GM12878 (cell line): ENCODE data around the gene RAPGEF1. TPM values are rescaled to one million over a fixed set of nuclear protein-coding genes. Genes with fewer than 3 reads are reported as not detected.

Experiments used
- ATAC-seq: fragments of 200-7000 bp; cut with Tn5 transposase; 3 replicates; pipeline ENCODE4 v1.9.1; 2020; ENCODE audit warnings: mild to moderate bottlenecking, moderate library complexity
- BruUV-seq: library from RNA; stranded (reverse); fragments of 400-500 nt; replicated peaks from 2 replicates; lab custom pipeline; 2021; lab: Mats Ljungman, UMichigan
- CTCF ChIA-PET: fragments of 300-600 bp; sonication (Branson Sonifier 250); formaldehyde crosslinking; extraction: SDS; loops from one replicate; lab custom pipeline; 2021; ENCODE audit warnings: inconsistent platforms; lab: Yijun Ruan, JAX
- POLR2A ChIA-PET: fragments of 350-600 bp; formaldehyde crosslinking; extraction: SDS; loops from one replicate; lab custom pipeline; 2021; ENCODE audit warnings: inconsistent platforms; lab: Charles Lee
- RAD21 ChIA-PET: fragments of 300-600 bp; sonication (Branson Sonifier 250); formaldehyde crosslinking; loops from one replicate; lab custom pipeline; 2023; ENCODE audit warnings: antibody characterized with exemption; ENCODE audit not compliant: unreplicated experiment; lab: Charles Lee
- SMC1A ChIA-PET: fragments of 300-600 bp; sonication (Branson Sonifier 250); formaldehyde crosslinking; loops from one replicate; lab custom pipeline; 2023; ENCODE audit not compliant: unreplicated experiment, uncharacterized antibody; lab: Charles Lee
- DNase-seq: peaks from one replicate; pipeline ENCODE4 v3.0.0-alpha.2; 2011; ENCODE audit warnings: low read depth, low spot score
- FAIRE-seq: peaks from 3 replicates; lab custom pipeline; 2011; peaks lifted over from hg19 to GRCh38; lab: Jason Lieb, UNC
- H2AFZ ChIP-seq: 2 replicates; pipeline ENCODE4 v1.6.0; 2011; ENCODE audit warnings: low read depth, low read length, control low read depth; ENCODE audit not compliant: control insufficient read depth
- H3K27ac ChIP-seq: 2 replicates; pipeline ENCODE4 v1.5.1; 2011; ENCODE audit warnings: control low read depth; ENCODE audit not compliant: control insufficient read depth, insufficient read depth
- H3K27me3 ChIP-seq, 2 experiments: replicated peaks in 1 of 2; 2 replicates each; pipeline versions ENCODE4 v1.6.0 to v1.6.1; 2011; ENCODE audit warnings: low read length in 1 of 2; ENCODE audit not compliant: control insufficient read depth in 2 of 2, insufficient read depth in 2 of 2
- H3K36me3 ChIP-seq, 2 experiments: 2 replicates each; pipeline ENCODE4 v1.5.1; 2011; ENCODE audit warnings: low read length in 1 of 2; ENCODE audit not compliant: control insufficient read depth in 2 of 2, insufficient read depth in 2 of 2
- H3K4me1 ChIP-seq: 2 replicates; pipeline ENCODE4 v1.6.1; 2011; ENCODE audit warnings: mild to moderate bottlenecking, low read length, moderate library complexity, mixed read lengths; ENCODE audit not compliant: control insufficient read depth, insufficient read depth
- H3K4me2 ChIP-seq: 2 replicates; pipeline ENCODE4 v1.6.0; 2011; ENCODE audit warnings: control low read depth; ENCODE audit not compliant: control insufficient read depth, insufficient read depth
- H3K4me3 ChIP-seq: fragments of 200-600 bp; sonication (generic); 2 replicates; pipeline ENCODE4 v1.5.1; 2016
- H3K79me2 ChIP-seq: 2 replicates; pipeline ENCODE4 v1.6.0; 2011; ENCODE audit warnings: low read length; ENCODE audit not compliant: control insufficient read depth, insufficient read depth
- H3K9ac ChIP-seq: 2 replicates; pipeline ENCODE4 v1.8.0; 2011; ENCODE audit warnings: low read length, control low read depth, mixed read lengths; ENCODE audit not compliant: control insufficient read depth, insufficient read depth
- H3K9me3 ChIP-seq: replicated peaks from 3 replicates; pipeline ENCODE4 v1.5.1; 2011; ENCODE audit warnings: mild to moderate bottlenecking, low read length; ENCODE audit not compliant: control insufficient read depth, insufficient read depth
- H4K20me1 ChIP-seq: 2 replicates; pipeline ENCODE4 v1.6.0; 2011; ENCODE audit not compliant: control insufficient read depth, insufficient read depth
- CREM ChIP-seq: IDR thresholded peaks from 2 replicates; pipeline ENCODE4 v1.6.1; 2014; ENCODE audit warnings: antibody characterized with exemption, low read depth
- IKZF2 ChIP-seq, 2 experiments: fragments of 450-650 bp; IDR thresholded peaks; 2 replicates each; pipeline ENCODE4 v1.6.1; 2017; ENCODE audit warnings: mild to moderate bottlenecking in 2 of 2, moderate library complexity in 2 of 2
- KLF5 ChIP-seq: fragments of 450-650 bp; IDR thresholded peaks from 2 replicates; pipeline ENCODE4 v1.6.1; 2014; ENCODE audit warnings: mild to moderate bottlenecking; ENCODE audit not compliant: partially characterized antibody
- LARP7 ChIP-seq: fragments of 450-650 bp; IDR thresholded peaks from 2 replicates; pipeline ENCODE4 v1.6.1; 2017; ENCODE audit warnings: mild to moderate bottlenecking
- NFIC ChIP-seq: IDR thresholded peaks from 2 replicates; pipeline ENCODE4 v1.6.1; 2012; ENCODE audit warnings: low read depth, mild to moderate bottlenecking, inconsistent platforms, low read length, moderate library complexity
- NR2C1 ChIP-seq: fragments of 450-650 bp; IDR thresholded peaks from 2 replicates; pipeline ENCODE4 v1.6.1; 2017; ENCODE audit warnings: antibody characterized with exemption, mild to moderate bottlenecking, moderate library complexity
- NR2C2 ChIP-seq: IDR thresholded peaks from 2 replicates; pipeline ENCODE4 v1.6.1; 2011; ENCODE audit warnings: borderline replicate concordance, low read depth; ENCODE audit not compliant: control insufficient read depth, insufficient read length
- PAX5 ChIP-seq: IDR thresholded peaks from 2 replicates; pipeline ENCODE4 v1.6.1; 2011; ENCODE audit warnings: low read depth, low read length, borderline replicate concordance
- SIX5 ChIP-seq: IDR thresholded peaks from 2 replicates; pipeline ENCODE4 v1.6.1; 2011; ENCODE audit warnings: mild to moderate bottlenecking, low read depth, low read length, moderate library complexity; ENCODE audit not compliant: severe bottlenecking
- WGBS: methylation state at CpG from one replicate; pipeline ENCODE4 v1.1.6; 2016; ENCODE audit warnings: low lambda C conversion rate; ENCODE audit not compliant: insufficient replicate concordance, insufficient coverage; ENCODE audit errors: missing lambda C conversion rate; 5-methylcytosine and 5-hydroxymethylcytosine counted together
- in situ Hi-C: fragments of 300-500 bp; cut with MboI; formaldehyde crosslinking; loops from 9 replicates; pipeline ENCODE4 v1.14.3; 2018; ENCODE audit warnings: mixed read lengths
- intact Hi-C: fragments of 100-400 bp; cut with micrococcal nuclease; formaldehyde crosslinking; loops from one replicate; pipeline ENCODE4 v1.14.2; 2022; ENCODE audit not compliant: unreplicated experiment
- polyA plus RNA-seq, 11 experiments: library from polyadenylated mRNA; depleted of rRNA in 4 of 11; unstranded in 6 of 11; stranded (reverse) in 5 of 11; fragments of >200 nt; fragmentation: Nextera tagmentation in 4 of 11; fragmentation: Illumina TruSeq in 1 of 11; extraction: Ambion mirVana in 4 of 11; extraction: Trizol in 1 of 11; gene quantifications; 1 replicate in 1 of 11; 2 replicates in 10 of 11; pipeline versions ENCODE4 v1.2.1 to v1.2.3, GENCODE V29; 2011 to 2016; ENCODE audit warnings: inconsistent platforms in 2 of 11, missing spikeins in 2 of 11, low read depth in 1 of 11
- total RNA-seq, 4 experiments: library from RNA; depleted of rRNA in 3 of 4; stranded (reverse); fragments of >200 nt in 3 of 4; fragmentation: Illumina TruSeq in 1 of 4; extraction: Trizol in 1 of 4; gene quantifications; 2 replicates each; pipeline versions ENCODE4 v1.2.1 to v1.2.3, GENCODE V29; 2013 to 2021
- TF ChIP-seq, protein P1 (sequence below): IDR thresholded peaks from 2 replicates; pipeline ENCODE4 v1.6.1; 2011; ENCODE audit warnings: mild to moderate bottlenecking, low read depth, low read length, moderate library complexity; ENCODE audit not compliant: insufficient replicate concordance
- TF ChIP-seq, protein P2 (sequence below): IDR thresholded peaks from 2 replicates; pipeline ENCODE4 v1.6.1; 2012; ENCODE audit warnings: improper control_type of control experiment, low read depth, low read length; ENCODE audit not compliant: insufficient replicate concordance

Gene RAPGEF1
- total and polyA plus RNA-seq, 10 of the 15 experiments (the other 5 are each of a cell fraction or from before 2014, with no cell fraction given) = 0.42 to 113 (median 45.9) TPM

DNA sequence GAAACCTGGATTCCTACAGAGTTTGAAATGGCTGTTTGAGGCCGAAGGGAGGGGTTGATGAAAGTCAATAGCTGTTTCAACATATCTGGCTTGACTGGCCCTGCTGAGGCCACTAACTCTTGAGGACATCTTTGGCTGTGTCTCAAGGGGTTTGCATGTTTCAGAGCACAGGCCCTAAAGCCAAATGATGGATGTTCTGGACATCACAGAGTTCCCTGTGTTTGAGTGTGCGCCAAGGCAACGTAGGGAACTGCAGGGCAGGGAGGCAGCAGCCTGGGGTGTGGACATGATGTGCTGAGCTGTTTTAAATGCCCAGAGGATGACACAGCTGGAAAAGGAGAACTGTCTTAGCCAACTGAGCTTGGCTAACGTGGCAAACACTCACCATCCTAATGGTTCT is 89.6 kb downstream of the RAPGEF1 start:
- Histone ChIP-seq H3K36me3 (peaks cover 10 to 33% of the 10 kb centered on the region in 2 experiments), H2AFZ (no peak overlapping the region), H3K79me2 (peaks cover 55% of the 10 kb centered on the region), H3K27ac (no peak overlapping the region), H3K9me3 (no peaks in the 10 kb centered on the region), H3K4me1 (peaks cover 23% of the 10 kb centered on the region), H3K27me3 (no peaks in the 10 kb centered on the region), H3K9ac (no peak overlapping the region), H3K4me3 (no peak overlapping the region), H3K4me2 (no peak overlapping the region), H4K20me1 (peaks cover 6% of the 10 kb centered on the region; the same call in 1 of the 2 replicates)
- ChIA-PET SMC1A (interaction anchor here (1.0 to 1.1 kb wide), 2 partner anchors 8 to 14 kb away, joined by 3 to 5 read pairs; no protein-coding TSS in a partner anchor), POLR2A (interaction anchor here (0.6 kb wide), 1 partner anchor 704 kb away, joined by 5 read pairs; the partner anchor contains the start of gene SETX), CTCF (interaction anchor here (1.1 kb wide), 2 partner anchors 59 to 81 kb away, joined by 3 read pairs; no protein-coding TSS in a partner anchor), RAD21 (interaction anchor here (1.3 kb wide), 1 partner anchor 10 kb away, joined by 3 read pairs; no protein-coding TSS in a partner anchor)
- no TSS peak for BruUV-seq
- ATAC-seq (no peak), DNase-seq (no peak), FAIRE-seq (no peak)
- in situ Hi-C loops = no loop called here
- TF ChIP-seq PAX5 = no peak
- TF ChIP-seq IKZF2 (IDR thresholded peaks at IDR 0.05) = no peak
- TF ChIP-seq NFIC = no peak
- TF ChIP-seq, protein P1, sequence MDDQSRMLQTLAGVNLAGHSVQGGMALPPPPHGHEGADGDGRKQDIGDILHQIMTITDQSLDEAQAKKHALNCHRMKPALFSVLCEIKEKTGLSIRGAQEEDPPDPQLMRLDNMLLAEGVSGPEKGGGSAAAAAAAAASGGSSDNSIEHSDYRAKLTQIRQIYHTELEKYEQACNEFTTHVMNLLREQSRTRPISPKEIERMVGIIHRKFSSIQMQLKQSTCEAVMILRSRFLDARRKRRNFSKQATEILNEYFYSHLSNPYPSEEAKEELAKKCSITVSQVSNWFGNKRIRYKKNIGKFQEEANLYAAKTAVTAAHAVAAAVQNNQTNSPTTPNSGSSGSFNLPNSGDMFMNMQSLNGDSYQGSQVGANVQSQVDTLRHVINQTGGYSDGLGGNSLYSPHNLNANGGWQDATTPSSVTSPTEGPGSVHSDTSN = no peak
- TF ChIP-seq CREM = no peak
- TF ChIP-seq NR2C2 = no peak
- TF ChIP-seq KLF5 = no peak
- no peak for TF ChIP-seq LARP7
- TF ChIP-seq NR2C1 = no peak
- no peak for TF ChIP-seq SIX5
- TF ChIP-seq, protein P2, sequence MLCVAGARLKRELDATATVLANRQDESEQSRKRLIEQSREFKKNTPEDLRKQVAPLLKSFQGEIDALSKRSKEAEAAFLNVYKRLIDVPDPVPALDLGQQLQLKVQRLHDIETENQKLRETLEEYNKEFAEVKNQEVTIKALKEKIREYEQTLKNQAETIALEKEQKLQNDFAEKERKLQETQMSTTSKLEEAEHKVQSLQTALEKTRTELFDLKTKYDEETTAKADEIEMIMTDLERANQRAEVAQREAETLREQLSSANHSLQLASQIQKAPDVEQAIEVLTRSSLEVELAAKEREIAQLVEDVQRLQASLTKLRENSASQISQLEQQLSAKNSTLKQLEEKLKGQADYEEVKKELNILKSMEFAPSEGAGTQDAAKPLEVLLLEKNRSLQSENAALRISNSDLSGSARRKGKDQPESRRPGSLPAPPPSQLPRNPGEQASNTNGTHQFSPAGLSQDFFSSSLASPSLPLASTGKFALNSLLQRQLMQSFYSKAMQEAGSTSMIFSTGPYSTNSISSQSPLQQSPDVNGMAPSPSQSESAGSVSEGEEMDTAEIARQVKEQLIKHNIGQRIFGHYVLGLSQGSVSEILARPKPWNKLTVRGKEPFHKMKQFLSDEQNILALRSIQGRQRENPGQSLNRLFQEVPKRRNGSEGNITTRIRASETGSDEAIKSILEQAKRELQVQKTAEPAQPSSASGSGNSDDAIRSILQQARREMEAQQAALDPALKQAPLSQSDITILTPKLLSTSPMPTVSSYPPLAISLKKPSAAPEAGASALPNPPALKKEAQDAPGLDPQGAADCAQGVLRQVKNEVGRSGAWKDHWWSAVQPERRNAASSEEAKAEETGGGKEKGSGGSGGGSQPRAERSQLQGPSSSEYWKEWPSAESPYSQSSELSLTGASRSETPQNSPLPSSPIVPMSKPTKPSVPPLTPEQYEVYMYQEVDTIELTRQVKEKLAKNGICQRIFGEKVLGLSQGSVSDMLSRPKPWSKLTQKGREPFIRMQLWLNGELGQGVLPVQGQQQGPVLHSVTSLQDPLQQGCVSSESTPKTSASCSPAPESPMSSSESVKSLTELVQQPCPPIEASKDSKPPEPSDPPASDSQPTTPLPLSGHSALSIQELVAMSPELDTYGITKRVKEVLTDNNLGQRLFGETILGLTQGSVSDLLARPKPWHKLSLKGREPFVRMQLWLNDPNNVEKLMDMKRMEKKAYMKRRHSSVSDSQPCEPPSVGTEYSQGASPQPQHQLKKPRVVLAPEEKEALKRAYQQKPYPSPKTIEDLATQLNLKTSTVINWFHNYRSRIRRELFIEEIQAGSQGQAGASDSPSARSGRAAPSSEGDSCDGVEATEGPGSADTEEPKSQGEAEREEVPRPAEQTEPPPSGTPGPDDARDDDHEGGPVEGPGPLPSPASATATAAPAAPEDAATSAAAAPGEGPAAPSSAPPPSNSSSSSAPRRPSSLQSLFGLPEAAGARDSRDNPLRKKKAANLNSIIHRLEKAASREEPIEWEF = no peak
- intact Hi-C loops = no loop called here
- WGBS = 99% methylated on average over 4 of the region's 4 CpGs
